Measurements from ENCODE around the gene RALGAPA1. TPM values are rescaled to one million over a fixed set of nuclear protein-coding genes. Genes with fewer than 3 reads are reported as not detected.
A peak's percentile ranks its signal among the peaks of the same experiment; 100 is the strongest.
"Not testable (repeated sequence)": the region's sequence is repeated elsewhere in the genome, so short reads cannot be mapped to it uniquely, and the experiment has no call there.

RALGAPA1 gene
- total and polyA plus RNA-seq, 9 of the 15 experiments (the other 6 are each of a cell fraction or from before 2014, with no cell fraction given), result 2.5 to 16.3 (median 6.2) TPM

- TF ChIP-seq ESRRA (IDR thresholded peaks at IDR 0.05; ENCODE audit: borderline replicate concordance, low read depth), result peak; percentile 68; the same call in 1 of the 2 replicates
- TF ChIP-seq KHSRP (IDR thresholded peaks at IDR 0.05), result peak; percentile 79
- peak; percentile 95 for TF ChIP-seq ATF7 (IDR thresholded peaks at IDR 0.05)
- 0 out of 2 replicates have a peak, but pooled peaks have one; percentile 24 for TF ChIP-seq MBD2 (IDR thresholded peaks at IDR 0.05; ENCODE audit: borderline replicate concordance, low read depth)
- TF ChIP-seq TAF1 (IDR thresholded peaks at IDR 0.05; ENCODE audit: control insufficient read depth, extremely low read depth, insufficient read depth, low read length, severe bottlenecking), result peak; percentile 64
- peak in 1 of 2 experiments; percentile 92; a peak in 2 of 4 replicates for TF ChIP-seq CSDE1 (IDR thresholded peaks at IDR 0.05)
- 0 out of 4 replicates have a peak, but pooled peaks of 1 of the 2 experiments have one; percentile 38 for TF ChIP-seq TEAD1 (CRISPR knock-in tag; IDR thresholded peaks at IDR 0.05)
- 0 out of 4 replicates have a peak, but pooled peaks have one; percentile 12 to 26 for TF ChIP-seq MNT (conservative IDR thresholded peaks at IDR 0.05)
- TF ChIP-seq MXI1 (IDR thresholded peaks at IDR 0.05; ENCODE audit: low read depth, low read length), result peak; percentile 65; the same call in 1 of the 2 replicates
- TF ChIP-seq NRF1 (conservative IDR thresholded peaks at IDR 0.05 in 1 of 2, IDR thresholded peaks at IDR 0.05 in 1 of 2), result peak; percentile 65 to 73
- TF ChIP-seq PML (IDR thresholded peaks at IDR 0.05; ENCODE audit: low read length), result peak; percentile 21; the same call in 1 of the 2 replicates
- peak; percentile 44; the same call in 1 of the 2 replicates for TF ChIP-seq KAT7 (CRISPR knock-in tag; IDR thresholded peaks at IDR 0.05; ENCODE audit: borderline replicate concordance)
- TF ChIP-seq ZBTB40 (IDR thresholded peaks at IDR 0.05), result peak; percentile 26; the same call in 1 of the 2 replicates
- not testable (repeated sequence) for TF ChIP-seq ZBTB40 (CRISPR knock-in tag; IDR thresholded peaks at IDR 0.05); JUN (CRISPR knock-in tag; IDR thresholded peaks at IDR 0.05; ENCODE audit: borderline replicate concordance)
- peak; percentile 75 for TF ChIP-seq JUN (IDR thresholded peaks at IDR 0.05; ENCODE audit: borderline replicate concordance, low read depth, low read length)
Measured at GRCh38 chr14:35808638-35809563, at the start of gene RALGAPA1 (continued).

Measured in K562 (cell line).